ENCODE measurements around the gene LPP.

- TF ChIP-seq CTCF (IDR thresholded peaks at IDR 0.05) (no peak), POLR2A (IDR thresholded peaks at IDR 0.05) (no peak)
Measured at GRCh38 chr3:188274249-188274915, 120.4 kb downstream of the LPP start.

Measured in right lobe of liver (tissue), 4 donors.